Calu3 (cell line): ENCODE data around the gene UBR4. TPM values are rescaled to one million over a fixed set of nuclear protein-coding genes. Genes with fewer than 3 reads are reported as not detected.

Experiments
- BruUV-seq: library from RNA; stranded (reverse); fragments of 400-500 nt; replicated peaks from 2 replicates; lab custom pipeline; 2021; lab: Mats Ljungman, UMichigan
- CTCF ChIA-PET: fragments of 300-600 bp; sonication (Branson Sonifier 250); formaldehyde crosslinking; loops from one replicate; lab custom pipeline; 2022; ENCODE audit warnings: antibody characterized with exemption; lab: Charles Lee
- DNase-seq: peaks from one replicate; pipeline ENCODE4 v3.0.0; 2022
- H3K27ac Mint-ChIP-seq: one replicate; pipeline ENCODE4 v1.8.0; 2022; ENCODE audit warnings: mixed read lengths; ENCODE audit not compliant: unreplicated experiment
- H3K27me3 Mint-ChIP-seq: one replicate; pipeline ENCODE4 v1.8.0; 2022; ENCODE audit warnings: mixed read lengths; ENCODE audit not compliant: unreplicated experiment
- H3K36me3 Mint-ChIP-seq: one replicate; pipeline ENCODE4 v1.8.0; 2022; ENCODE audit warnings: mild to moderate bottlenecking, moderate library complexity, mixed read lengths; ENCODE audit not compliant: insufficient read depth, unreplicated experiment
- H3K4me1 Mint-ChIP-seq: one replicate; pipeline ENCODE4 v1.8.0; 2022; ENCODE audit warnings: mild to moderate bottlenecking, low read depth, mixed read lengths; ENCODE audit not compliant: unreplicated experiment
- H3K4me3 Mint-ChIP-seq: one replicate; pipeline ENCODE4 v1.8.0; 2022; ENCODE audit warnings: mild to moderate bottlenecking, low read depth, moderate library complexity, mixed read lengths; ENCODE audit not compliant: unreplicated experiment
- H3K9me3 Mint-ChIP-seq: one replicate; pipeline ENCODE4 v1.8.0; 2022; ENCODE audit warnings: low read depth, mixed read lengths; ENCODE audit not compliant: unreplicated experiment
- intact Hi-C: fragments of 100-400 bp; cut with micrococcal nuclease; formaldehyde crosslinking; loops from one replicate; pipeline ENCODE4 v1.10.0; 2022; ENCODE audit not compliant: unreplicated experiment
- total RNA-seq: library from RNA; stranded (reverse); gene quantifications from 2 replicates; pipeline ENCODE4 v1.2.3, GENCODE V29; 2022
- TF ChIP-seq, protein P1 (sequence below): fragments of 200-600 bp; IDR thresholded peaks from one replicate; pipeline ENCODE4 v1.8.0; 2022; ENCODE audit warnings: antibody characterized with exemption; ENCODE audit not compliant: unreplicated experiment

Gene UBR4
- total RNA-seq, 1 experiment from 2014 or later: 123 TPM

DNA sequence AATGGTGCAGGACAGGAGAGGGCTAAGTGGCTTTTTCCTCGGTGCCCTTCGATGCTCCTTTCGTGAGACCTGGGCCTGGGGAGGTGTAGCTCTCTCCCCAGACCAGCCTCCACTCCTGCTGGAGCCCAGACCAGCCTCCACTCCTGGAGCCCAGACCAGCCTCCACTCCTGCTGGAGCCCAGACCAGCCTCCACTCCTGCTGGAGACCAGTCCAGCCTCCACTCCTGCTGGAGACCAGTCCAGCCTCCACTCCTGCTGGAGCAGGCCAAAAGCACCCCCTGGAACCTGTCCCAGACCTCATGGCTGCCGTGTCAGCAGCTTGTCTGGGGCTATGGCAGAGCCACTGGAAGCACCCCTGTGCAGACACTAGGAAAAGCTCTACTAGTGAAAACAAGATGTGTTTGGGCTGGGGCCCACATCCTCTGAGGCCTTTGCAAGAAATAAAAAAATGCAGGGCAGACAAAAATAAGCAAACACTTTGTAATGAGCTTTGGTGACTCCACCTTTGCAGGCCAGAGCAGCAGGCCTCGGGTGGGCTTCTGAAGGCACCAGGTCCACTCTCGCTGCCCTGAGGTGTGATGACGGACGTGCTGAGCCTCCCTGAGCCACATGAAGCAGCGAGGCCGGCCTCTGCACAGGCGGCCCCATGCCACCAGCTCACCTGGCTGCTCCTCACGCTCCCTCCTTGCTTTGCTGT is 137.6 kb downstream of the UBR4 start:
- DNase-seq: no peak
- no peaks in the 10 kb centered on the region for H3K27me3 Mint-ChIP-seq
- CTCF ChIA-PET: no interaction called here
- no peaks in the 10 kb centered on the region for H3K9me3 Mint-ChIP-seq
- intact Hi-C loops: no loop called here
- BruUV-seq: no TSS peak
- H3K4me1 Mint-ChIP-seq: no peaks in the 10 kb centered on the region
- no peak overlapping the region for H3K27ac Mint-ChIP-seq
- H3K4me3 Mint-ChIP-seq: no peak overlapping the region
- TF ChIP-seq, protein P1, sequence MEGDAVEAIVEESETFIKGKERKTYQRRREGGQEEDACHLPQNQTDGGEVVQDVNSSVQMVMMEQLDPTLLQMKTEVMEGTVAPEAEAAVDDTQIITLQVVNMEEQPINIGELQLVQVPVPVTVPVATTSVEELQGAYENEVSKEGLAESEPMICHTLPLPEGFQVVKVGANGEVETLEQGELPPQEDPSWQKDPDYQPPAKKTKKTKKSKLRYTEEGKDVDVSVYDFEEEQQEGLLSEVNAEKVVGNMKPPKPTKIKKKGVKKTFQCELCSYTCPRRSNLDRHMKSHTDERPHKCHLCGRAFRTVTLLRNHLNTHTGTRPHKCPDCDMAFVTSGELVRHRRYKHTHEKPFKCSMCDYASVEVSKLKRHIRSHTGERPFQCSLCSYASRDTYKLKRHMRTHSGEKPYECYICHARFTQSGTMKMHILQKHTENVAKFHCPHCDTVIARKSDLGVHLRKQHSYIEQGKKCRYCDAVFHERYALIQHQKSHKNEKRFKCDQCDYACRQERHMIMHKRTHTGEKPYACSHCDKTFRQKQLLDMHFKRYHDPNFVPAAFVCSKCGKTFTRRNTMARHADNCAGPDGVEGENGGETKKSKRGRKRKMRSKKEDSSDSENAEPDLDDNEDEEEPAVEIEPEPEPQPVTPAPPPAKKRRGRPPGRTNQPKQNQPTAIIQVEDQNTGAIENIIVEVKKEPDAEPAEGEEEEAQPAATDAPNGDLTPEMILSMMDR: no peak
- H3K36me3 Mint-ChIP-seq: peaks cover 23% of the 10 kb centered on the region

DNA sequence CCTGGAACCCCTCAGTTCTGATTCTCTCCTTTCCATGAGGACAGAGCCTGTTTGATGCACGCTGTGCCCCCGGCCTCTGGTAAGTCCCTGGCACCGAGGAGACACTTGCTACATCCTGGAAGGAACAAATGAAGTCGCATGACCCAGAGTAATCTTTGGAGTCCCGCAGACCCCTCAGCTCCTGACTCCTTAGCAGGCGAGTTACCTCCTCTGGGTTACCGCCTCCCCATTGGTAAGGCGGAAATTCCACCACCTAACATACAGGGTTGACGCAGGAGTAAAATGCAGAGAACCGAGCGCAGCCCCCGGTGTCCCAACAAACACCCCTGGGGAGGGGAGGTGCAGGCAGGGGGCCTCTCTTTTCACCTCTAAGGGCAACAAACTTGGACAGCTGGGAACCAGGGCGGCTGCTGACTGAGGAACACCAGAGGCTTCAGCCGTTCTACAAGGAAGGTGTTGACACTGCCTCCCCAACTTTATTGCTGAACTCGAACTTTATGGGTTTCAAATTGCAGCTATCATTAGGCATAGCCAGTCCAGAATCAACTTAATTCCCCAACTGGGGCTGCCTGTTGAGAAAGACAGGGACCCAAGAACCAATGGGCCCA is 138.3 kb downstream of the UBR4 start:
- no peak for DNase-seq
- BruUV-seq: no TSS peak
- H3K9me3 Mint-ChIP-seq: no peaks in the 10 kb centered on the region
- intact Hi-C loops: no loop called here
- no peak overlapping the region for H3K27ac Mint-ChIP-seq
- peaks cover 20% of the 10 kb centered on the region for H3K36me3 Mint-ChIP-seq
- no peak overlapping the region for H3K4me3 Mint-ChIP-seq
- no peaks in the 10 kb centered on the region for H3K4me1 Mint-ChIP-seq
- CTCF ChIA-PET: no interaction called here
- no peaks in the 10 kb centered on the region for H3K27me3 Mint-ChIP-seq
- TF ChIP-seq, protein P1: no peak

DNA sequence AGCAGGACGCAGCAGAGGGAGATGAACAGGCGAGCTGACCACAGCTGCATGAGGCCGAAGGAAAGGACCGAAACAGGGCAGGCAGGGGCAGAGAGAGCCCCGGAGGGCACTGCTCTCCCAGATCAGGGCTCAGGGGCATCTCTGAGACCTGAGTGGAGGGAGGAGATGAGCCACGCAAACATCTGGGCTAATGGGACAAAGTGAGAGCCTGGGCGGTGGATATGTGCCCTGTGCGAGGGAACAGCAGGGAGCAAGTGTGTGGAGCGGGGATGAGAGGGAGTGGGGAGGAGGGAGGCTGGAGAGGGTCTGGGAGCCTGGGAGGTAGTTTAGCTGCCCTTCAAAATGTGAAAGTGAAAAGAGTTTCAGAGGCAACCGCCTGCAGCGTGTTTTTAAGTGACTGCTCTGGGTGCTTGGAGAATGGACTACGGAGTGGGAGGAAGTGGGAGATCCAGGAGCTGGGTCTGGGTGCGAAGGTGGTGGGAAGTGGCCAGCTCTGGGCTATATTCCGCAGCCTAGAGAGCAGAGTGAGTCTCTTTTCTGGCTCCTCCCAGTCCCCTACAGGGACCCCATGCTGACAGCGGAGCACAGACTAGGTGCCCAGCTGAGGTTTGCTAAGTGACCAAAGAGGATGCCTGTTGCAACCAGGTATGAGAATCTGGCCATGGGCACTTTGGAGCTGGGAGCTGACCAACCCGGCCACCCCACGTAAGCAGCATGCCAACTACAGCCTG is 139.0 kb downstream of the UBR4 start:
- Mint-ChIP-seq H3K4me1 (no peaks in the 10 kb centered on the region), H3K9me3 (no peaks in the 10 kb centered on the region), H3K27ac (no peak overlapping the region), H3K36me3 (peaks cover 14% of the 10 kb centered on the region), H3K4me3 (no peak overlapping the region), H3K27me3 (no peaks in the 10 kb centered on the region)
- intact Hi-C loops: no loop called here
- CTCF ChIA-PET: no interaction called here
- TF ChIP-seq, protein P1: no peak
- BruUV-seq: no TSS peak
- no peak for DNase-seq

DNA sequence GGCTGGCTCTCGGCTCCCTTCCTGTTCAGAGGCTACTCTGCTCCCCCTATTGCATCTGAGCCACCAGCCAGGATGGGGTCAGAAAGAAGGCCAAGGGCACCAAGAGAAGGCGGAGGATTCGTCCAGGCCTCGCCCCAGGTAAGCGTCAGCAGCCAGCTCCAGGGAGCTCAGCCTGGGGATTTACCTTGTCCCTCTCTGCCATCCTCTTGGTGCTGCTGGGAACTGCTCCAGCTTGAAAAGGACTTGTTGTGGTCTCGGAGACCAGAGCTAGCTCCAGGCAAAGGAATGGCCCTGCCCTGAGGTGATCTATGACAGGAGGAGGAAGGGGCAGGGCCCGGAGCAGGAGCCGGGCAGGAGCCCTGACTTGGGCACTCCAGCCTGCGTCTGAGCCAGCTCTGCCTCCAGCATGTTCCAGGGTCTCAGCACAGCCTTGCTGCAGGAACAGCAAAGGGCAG is 139.8 kb downstream of the UBR4 start:
- BruUV-seq: no TSS peak
- DNase-seq: no peak
- no peak overlapping the region for H3K4me3 Mint-ChIP-seq
- no peaks in the 10 kb centered on the region for H3K27me3 Mint-ChIP-seq
- intact Hi-C loops: no loop called here
- CTCF ChIA-PET: no interaction called here
- no peaks in the 10 kb centered on the region for H3K4me1 Mint-ChIP-seq
- peaks cover 14% of the 10 kb centered on the region for H3K36me3 Mint-ChIP-seq
- no peak overlapping the region for H3K27ac Mint-ChIP-seq
- H3K9me3 Mint-ChIP-seq: no peaks in the 10 kb centered on the region
- TF ChIP-seq, protein P1: no peak
